Cardiac muscle cell (in vitro differentiated cells and primary cell): ENCODE data around the gene PGF. TPM values are rescaled to one million over a fixed set of nuclear protein-coding genes. Genes with fewer than 3 reads are reported as not detected.
A peak's percentile ranks its signal among the peaks of the same experiment; 100 is the strongest.

Experiments
- DNase-seq, 2 donors: peaks; one replicate each; pipeline versions ENCODE4 v3.0.0 to v3.0.0-alpha.2; 2010 to 2017; ENCODE audit warnings: low read depth in 1 of 2, low spot score in 1 of 2
- H3K27ac ChIP-seq: fragments of 200-600 bp; sonication (generic); 2 replicates; pipeline ENCODE4 v1.5.1; 2016
- H3K27me3 ChIP-seq: fragments of 200-600 bp; sonication (generic); 2 replicates; pipeline ENCODE4 v1.6.0; 2016; ENCODE audit warnings: control low read depth
- H3K36me3 ChIP-seq: fragments of 200-600 bp; sonication (generic); 2 replicates; pipeline ENCODE4 v1.5.1; 2016; ENCODE audit warnings: control low read depth
- H3K4me1 ChIP-seq: fragments of 200-600 bp; sonication (generic); 2 replicates; pipeline ENCODE4 v1.8.1; 2017; ENCODE audit warnings: low read depth, mild to moderate bottlenecking, mixed run types
- H3K4me3 ChIP-seq: fragments of 200-600 bp; sonication (generic); 2 replicates; pipeline ENCODE4 v1.5.1; 2016; ENCODE audit warnings: mild to moderate bottlenecking
- H3K9me3 ChIP-seq: fragments of 200-600 bp; sonication (generic); 2 replicates; pipeline ENCODE4 v1.5.1; 2017; ENCODE audit warnings: low read depth, mild to moderate bottlenecking, control low read depth
- polyA plus RNA-seq: library from polyadenylated mRNA; unstranded; fragments of >200 nt; fragmentation: Nextera tagmentation; extraction: Ambion mirVana; gene quantifications from 2 replicates; pipeline ENCODE4 v1.2.1, GENCODE V29; 2016
- total RNA-seq: library from RNA; depleted of rRNA; stranded (reverse); fragments of >200 nt; gene quantifications from 2 replicates; pipeline ENCODE4 v1.2.3, GENCODE V29; 2016
- TF ChIP-seq, protein P1 (sequence below): IDR thresholded peaks from 2 replicates; pipeline ENCODE4 v1.5.1; 2012; ENCODE audit warnings: low read depth, mild to moderate bottlenecking, low read length

PGF gene
- total and polyA plus RNA-seq, 2 experiments from 2014 or later, result 18.1 to 23.5 TPM

DNA sequence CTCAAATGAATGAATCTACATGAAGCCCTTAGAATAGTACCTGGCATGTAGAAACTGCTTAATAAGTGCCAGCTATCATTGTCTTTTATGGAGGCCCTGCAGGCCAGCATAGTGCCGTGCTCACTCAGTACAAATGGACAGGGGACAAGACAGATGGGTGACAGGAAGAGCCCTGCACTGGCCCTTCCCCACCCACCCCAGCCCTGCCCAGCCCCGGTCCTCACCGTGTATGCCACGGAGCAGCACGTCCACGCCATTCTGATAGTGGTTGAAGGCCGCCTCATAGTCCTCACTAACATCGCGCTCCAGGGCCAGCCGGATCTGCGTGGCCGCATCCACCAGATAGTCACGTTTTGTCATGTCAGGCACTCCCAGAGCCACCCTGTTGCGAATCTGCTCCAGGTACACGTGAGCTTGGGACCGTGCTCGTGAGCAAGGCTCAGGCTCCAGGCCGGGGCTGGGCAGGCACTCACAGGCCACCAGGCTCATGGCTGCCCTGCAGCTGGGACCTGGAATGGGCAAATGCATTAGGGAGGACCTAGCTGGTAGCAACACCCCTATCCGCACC is 34.3 kb downstream of the PGF start:
- Histone ChIP-seq H3K36me3 (no peaks in the 10 kb centered on the region), H3K4me3 (no peak overlapping the region), H3K9me3 (no peaks in the 10 kb centered on the region), H3K27ac (no peak overlapping the region), H3K27me3 (peaks cover 3% of the 10 kb centered on the region), H3K4me1 (peaks cover 17% of the 10 kb centered on the region)
- TF ChIP-seq, protein P1, sequence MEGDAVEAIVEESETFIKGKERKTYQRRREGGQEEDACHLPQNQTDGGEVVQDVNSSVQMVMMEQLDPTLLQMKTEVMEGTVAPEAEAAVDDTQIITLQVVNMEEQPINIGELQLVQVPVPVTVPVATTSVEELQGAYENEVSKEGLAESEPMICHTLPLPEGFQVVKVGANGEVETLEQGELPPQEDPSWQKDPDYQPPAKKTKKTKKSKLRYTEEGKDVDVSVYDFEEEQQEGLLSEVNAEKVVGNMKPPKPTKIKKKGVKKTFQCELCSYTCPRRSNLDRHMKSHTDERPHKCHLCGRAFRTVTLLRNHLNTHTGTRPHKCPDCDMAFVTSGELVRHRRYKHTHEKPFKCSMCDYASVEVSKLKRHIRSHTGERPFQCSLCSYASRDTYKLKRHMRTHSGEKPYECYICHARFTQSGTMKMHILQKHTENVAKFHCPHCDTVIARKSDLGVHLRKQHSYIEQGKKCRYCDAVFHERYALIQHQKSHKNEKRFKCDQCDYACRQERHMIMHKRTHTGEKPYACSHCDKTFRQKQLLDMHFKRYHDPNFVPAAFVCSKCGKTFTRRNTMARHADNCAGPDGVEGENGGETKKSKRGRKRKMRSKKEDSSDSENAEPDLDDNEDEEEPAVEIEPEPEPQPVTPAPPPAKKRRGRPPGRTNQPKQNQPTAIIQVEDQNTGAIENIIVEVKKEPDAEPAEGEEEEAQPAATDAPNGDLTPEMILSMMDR, result no peak
- no peak for DNase-seq

DNA sequence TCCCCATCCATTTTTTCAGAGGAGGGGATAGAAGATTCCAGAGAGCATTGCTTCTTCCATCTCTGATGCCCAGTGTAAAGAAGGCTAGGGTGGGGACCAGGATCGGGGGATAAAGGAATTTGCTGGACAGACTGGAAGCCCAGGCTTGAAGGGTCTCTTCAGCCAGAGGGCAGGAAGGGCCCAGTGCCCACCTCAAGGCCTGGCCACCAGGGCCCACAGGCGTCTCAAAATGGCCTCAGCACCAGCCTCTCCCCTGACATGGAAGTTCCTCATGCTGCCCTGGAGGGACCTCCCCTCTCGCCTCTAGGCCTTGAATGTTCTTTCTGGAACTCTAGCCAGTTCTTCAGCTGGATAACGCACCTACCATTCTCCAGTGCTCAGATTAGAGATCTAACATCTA is 35.1 kb downstream of the PGF start:
- no peak for DNase-seq
- Histone ChIP-seq H3K27me3 (no peaks in the 10 kb centered on the region), H3K9me3 (no peaks in the 10 kb centered on the region), H3K4me1 (peaks cover 17% of the 10 kb centered on the region), H3K27ac (no peak overlapping the region), H3K36me3 (no peaks in the 10 kb centered on the region), H3K4me3 (no peak overlapping the region)
- TF ChIP-seq, protein P1, result no peak

DNA sequence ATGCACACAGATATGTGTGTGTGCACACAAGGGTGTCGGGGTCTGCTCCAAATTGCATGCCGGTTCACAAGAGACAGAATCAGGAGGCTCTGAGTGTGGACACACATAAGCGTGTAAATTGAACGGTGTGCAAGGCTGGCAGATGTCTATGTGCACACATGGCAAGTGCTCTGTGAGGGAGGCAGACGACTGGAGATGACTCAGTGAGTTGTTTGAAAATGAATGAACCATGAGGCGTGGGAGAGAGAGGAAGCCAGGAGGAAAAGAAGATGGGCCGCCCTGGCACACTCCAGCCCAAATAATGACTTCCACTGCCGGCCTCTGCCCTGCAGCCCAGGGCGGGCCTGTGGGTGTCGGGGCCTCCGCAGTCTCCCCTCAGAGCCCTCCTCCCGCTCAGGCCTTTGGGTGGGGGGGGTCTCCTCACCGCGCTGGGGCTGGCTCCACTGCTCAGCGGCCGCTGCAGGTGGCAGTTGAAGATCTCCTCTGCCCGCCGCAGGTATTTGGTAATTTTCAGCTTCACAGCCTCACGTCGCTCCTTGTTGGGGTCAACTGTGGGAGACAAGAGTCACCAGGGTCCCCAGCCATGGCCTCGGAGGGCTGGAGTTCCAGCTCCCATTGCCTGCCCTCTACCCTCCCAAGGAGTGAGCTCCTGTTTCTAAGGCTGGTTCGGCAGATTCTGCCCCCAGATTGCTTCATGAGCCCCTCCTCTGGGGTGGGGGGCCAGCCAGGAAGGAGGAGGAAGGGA is 35.8 kb downstream of the PGF start:
- Histone ChIP-seq H3K27me3 (no peaks in the 10 kb centered on the region), H3K27ac (no peak overlapping the region), H3K9me3 (no peaks in the 10 kb centered on the region), H3K4me3 (no peak overlapping the region), H3K4me1 (peaks cover 17% of the 10 kb centered on the region), H3K36me3 (no peaks in the 10 kb centered on the region)
- TF ChIP-seq, protein P1, result no peak
- DNase-seq, result no peak

DNA sequence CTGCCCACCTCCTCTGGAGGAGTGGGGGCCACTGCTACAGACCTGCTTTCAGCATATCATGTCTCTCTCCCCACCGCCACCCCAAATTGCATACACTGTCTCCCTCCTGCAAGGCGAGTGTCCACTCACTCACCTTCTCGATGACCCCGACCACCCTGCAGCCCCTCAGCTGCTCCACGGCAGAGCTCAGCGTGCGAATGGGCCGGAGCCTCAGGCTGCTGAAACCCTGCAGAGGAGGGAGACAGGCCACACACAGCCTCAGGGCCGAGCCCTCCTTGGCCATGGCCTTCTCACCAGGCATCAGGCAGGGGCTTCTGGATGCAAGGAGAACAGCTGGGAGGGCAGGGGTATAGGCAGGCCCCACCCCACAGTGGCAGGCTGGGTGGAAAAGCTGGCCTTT is 37.0 kb downstream of the PGF start:
- DNase-seq, result no peak
- Histone ChIP-seq H3K27ac (no peak overlapping the region), H3K9me3 (no peaks in the 10 kb centered on the region), H3K4me3 (no peak overlapping the region), H3K36me3 (no peaks in the 10 kb centered on the region), H3K4me1 (peaks cover 17% of the 10 kb centered on the region), H3K27me3 (no peaks in the 10 kb centered on the region)
- TF ChIP-seq, protein P1, result no peak

DNA sequence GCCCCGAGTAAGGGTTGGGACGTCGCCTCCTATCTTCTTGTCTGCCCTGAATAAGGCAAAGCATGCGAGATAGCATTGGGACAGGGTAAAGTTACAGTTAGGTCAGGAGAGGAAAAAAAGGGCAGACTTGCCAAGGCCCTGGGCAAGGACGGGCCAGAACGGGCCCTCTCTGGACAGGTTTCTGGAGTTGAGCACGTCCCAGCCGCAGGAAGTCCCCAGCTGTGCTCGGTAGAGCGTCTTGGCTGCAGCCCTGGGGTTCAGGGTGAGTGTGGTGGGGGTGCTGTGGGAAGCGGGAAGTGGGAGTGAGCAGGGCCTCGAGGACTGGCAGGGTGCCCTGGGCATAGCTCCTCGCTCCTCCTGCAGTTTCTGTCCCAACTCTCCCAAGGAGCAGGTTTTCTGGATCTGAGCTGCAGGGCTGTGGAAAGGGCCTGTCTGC is 37.7 kb downstream of the PGF start:
- peak in 1 of 2 donors; percentile 72 for DNase-seq
- no peak overlapping the region for H3K4me3 ChIP-seq
- no peaks in the 10 kb centered on the region for H3K27me3 ChIP-seq
- H3K9me3 ChIP-seq, result no peaks in the 10 kb centered on the region
- no peaks in the 10 kb centered on the region for H3K36me3 ChIP-seq
- peak overlapping the region; percentile 77 for H3K27ac ChIP-seq
- TF ChIP-seq, protein P1, result no peak
- peaks cover 17% of the 10 kb centered on the region for H3K4me1 ChIP-seq
